ENCODE measurements around the gene UBALD2. TPM values are rescaled to one million over a fixed set of nuclear protein-coding genes. Genes with fewer than 3 reads are reported as not detected.

Gene UBALD2
- total and polyA plus RNA-seq, 2 of the 13 experiments (the other 11 are each of a cell fraction or from before 2014, with no cell fraction given), result 3.3 to 89.7 TPM

DNA sequence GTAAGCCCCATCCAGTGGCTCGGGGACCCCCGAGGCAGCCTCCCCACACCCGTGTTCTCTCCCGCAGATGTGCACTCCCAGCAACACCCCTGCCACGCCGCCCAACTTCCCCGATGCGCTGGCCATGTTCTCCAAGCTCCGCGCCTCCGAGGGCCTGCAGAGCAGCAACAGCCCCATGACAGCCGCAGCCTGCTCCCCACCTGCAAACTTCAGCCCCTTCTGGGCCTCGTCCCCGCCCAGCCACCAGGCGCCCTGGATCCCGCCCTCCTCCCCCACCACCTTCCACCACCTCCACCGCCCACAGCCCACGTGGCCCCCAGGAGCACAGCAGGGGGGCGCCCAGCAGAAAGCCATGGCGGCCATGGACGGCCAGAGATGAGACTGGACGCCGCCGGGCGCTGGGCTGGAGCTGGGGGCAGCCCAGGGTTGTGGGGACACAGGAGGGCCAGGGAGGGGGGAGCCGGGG is 5.0 kb downstream of the UBALD2 start:
- no peak for DNase-seq (ENCODE audit: low spot score)
- 98% methylated on average over 26 of the region's 26 CpGs for WGBS (ENCODE audit: low lambda C conversion rate)
- POLR2A ChIA-PET, result interaction anchor here (1.9 to 5.2 kb wide), 2 partner anchors 8 to 11 kb away, joined by 10 to 27 read pairs; no protein-coding TSS in a partner anchor
- BruUV-seq (replicated peaks), result no TSS peak
- no peaks in the 10 kb centered on the region; the same call in 1 of the 2 replicates for H4K20me1 ChIP-seq (ENCODE audit: insufficient read depth, low read length)
- no peak overlapping the region for H3K9ac ChIP-seq (ENCODE audit: insufficient read depth, low read depth, low read length)
- in situ Hi-C loops (cut with HindIII; ENCODE audit: extremely low pct_ligation_motif_present, low pct_unique_long_range_greater_than_20kb), result no loop called here
- no peak overlapping the region for H3K4me3 ChIP-seq (replicated peaks in 1 of 3; ENCODE audit: insufficient read depth in 1 of 3, low read depth in 2 of 3, low read length in 3 of 3)
- no peak for ATAC-seq
- no peak overlapping the region for H3K4me2 ChIP-seq (ENCODE audit: low read depth, low read length)
- H3K79me2 ChIP-seq (ENCODE audit: insufficient read depth, low read length), result peaks cover 25% of the 10 kb centered on the region
- CTCF ChIA-PET (ENCODE audit: low intra/inter-chr PET ratio, low total read pairs), result no interaction called here
- no peak overlapping the region for H3K27ac ChIP-seq (ENCODE audit: extremely low read length, insufficient read depth, low read length)
- H2AFZ ChIP-seq (ENCODE audit: low read length), result no peak overlapping the region
- H3K36me3 ChIP-seq (replicated peaks in 1 of 2; ENCODE audit: control insufficient read depth in 1 of 2, insufficient read depth in 2 of 2, low read length in 2 of 2), result peaks cover 8 to 12% of the 10 kb centered on the region in 2 experiments; a peak in 3 of 5 replicates
- intact Hi-C loops (cut with micrococcal nuclease; ENCODE audit: unreplicated experiment), result loop anchor here (10.0 kb wide), 1 partner anchor 85 kb away; no protein-coding TSS in a partner anchor
- no peaks in the 10 kb centered on the region for H3K9me3 ChIP-seq (ENCODE audit: low read length)
- peaks cover 45% of the 10 kb centered on the region for H3K4me1 ChIP-seq (ENCODE audit: insufficient read depth, low read length)
- no peaks in the 10 kb centered on the region for H3K27me3 ChIP-seq (ENCODE audit: control insufficient read depth in 1 of 2, insufficient read depth in 2 of 2, low read length in 2 of 2)
- TF ChIP-seq, protein P1, sequence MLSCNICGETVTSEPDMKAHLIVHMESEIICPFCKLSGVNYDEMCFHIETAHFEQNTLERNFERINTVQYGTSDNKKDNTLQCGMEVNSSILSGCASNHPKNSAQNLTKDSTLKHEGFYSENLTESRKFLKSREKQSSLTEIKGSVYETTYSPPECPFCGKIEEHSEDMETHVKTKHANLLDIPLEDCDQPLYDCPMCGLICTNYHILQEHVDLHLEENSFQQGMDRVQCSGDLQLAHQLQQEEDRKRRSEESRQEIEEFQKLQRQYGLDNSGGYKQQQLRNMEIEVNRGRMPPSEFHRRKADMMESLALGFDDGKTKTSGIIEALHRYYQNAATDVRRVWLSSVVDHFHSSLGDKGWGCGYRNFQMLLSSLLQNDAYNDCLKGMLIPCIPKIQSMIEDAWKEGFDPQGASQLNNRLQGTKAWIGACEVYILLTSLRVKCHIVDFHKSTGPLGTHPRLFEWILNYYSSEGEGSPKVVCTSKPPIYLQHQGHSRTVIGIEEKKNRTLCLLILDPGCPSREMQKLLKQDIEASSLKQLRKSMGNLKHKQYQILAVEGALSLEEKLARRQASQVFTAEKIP (CRISPR knock-in tag; IDR thresholded peaks at IDR 0.05; ENCODE audit: borderline replicate concordance), result no peak
- TF ChIP-seq, protein P2, sequence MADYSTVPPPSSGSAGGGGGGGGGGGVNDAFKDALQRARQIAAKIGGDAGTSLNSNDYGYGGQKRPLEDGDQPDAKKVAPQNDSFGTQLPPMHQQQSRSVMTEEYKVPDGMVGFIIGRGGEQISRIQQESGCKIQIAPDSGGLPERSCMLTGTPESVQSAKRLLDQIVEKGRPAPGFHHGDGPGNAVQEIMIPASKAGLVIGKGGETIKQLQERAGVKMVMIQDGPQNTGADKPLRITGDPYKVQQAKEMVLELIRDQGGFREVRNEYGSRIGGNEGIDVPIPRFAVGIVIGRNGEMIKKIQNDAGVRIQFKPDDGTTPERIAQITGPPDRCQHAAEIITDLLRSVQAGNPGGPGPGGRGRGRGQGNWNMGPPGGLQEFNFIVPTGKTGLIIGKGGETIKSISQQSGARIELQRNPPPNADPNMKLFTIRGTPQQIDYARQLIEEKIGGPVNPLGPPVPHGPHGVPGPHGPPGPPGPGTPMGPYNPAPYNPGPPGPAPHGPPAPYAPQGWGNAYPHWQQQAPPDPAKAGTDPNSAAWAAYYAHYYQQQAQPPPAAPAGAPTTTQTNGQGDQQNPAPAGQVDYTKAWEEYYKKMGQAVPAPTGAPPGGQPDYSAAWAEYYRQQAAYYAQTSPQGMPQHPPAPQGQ (CRISPR knock-in tag; IDR thresholded peaks at IDR 0.05; ENCODE audit: borderline replicate concordance), result no peak
- TF ChIP-seq JDP2 (CRISPR knock-in tag; IDR thresholded peaks at IDR 0.05; ENCODE audit: borderline replicate concordance), result no peak
- no peak for TF ChIP-seq HDAC1 (CRISPR knock-in tag; IDR thresholded peaks at IDR 0.05)
- peak; percentile 50; the same call in 1 of the 2 replicates for TF ChIP-seq RBFOX2 (IDR thresholded peaks at IDR 0.05; ENCODE audit: low read depth, low read length)
- peak; percentile 27 for TF ChIP-seq HNRNPK (IDR thresholded peaks at IDR 0.05; ENCODE audit: low read depth, low read length, poor library complexity, severe bottlenecking)
- TF ChIP-seq, protein P3, sequence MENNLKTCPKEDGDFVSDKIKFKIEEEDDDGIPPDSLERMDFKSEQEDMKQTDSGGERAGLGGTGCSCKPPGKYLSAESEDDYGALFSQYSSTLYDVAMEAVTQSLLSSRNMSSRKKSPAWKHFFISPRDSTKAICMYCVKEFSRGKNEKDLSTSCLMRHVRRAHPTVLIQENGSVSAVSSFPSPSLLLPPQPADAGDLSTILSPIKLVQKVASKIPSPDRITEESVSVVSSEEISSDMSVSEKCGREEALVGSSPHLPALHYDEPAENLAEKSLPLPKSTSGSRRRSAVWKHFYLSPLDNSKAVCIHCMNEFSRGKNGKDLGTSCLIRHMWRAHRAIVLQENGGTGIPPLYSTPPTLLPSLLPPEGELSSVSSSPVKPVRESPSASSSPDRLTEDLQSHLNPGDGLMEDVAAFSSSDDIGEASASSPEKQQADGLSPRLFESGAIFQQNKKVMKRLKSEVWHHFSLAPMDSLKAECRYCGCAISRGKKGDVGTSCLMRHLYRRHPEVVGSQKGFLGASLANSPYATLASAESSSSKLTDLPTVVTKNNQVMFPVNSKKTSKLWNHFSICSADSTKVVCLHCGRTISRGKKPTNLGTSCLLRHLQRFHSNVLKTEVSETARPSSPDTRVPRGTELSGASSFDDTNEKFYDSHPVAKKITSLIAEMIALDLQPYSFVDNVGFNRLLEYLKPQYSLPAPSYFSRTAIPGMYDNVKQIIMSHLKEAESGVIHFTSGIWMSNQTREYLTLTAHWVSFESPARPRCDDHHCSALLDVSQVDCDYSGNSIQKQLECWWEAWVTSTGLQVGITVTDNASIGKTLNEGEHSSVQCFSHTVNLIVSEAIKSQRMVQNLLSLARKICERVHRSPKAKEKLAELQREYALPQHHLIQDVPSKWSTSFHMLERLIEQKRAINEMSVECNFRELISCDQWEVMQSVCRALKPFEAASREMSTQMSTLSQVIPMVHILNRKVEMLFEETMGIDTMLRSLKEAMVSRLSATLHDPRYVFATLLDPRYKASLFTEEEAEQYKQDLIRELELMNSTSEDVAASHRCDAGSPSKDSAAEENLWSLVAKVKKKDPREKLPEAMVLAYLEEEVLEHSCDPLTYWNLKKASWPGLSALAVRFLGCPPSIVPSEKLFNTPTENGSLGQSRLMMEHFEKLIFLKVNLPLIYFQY (CRISPR knock-in tag; IDR thresholded peaks at IDR 0.05; ENCODE audit: borderline replicate concordance), result no peak
- no peak for FAIRE-seq

Measured in HepG2 (cell line).